A673 (cell line): ENCODE measurements around the gene LRRC2.

Experiments used
- CTCF ChIP-seq: fragments of 300-800, 200-600 bp; sonication (generic); conservative IDR thresholded peaks from 2 replicates; pipeline ENCODE4 v1.5.1; 2017; ENCODE audit warnings: low read depth, mild to moderate bottlenecking, antibody characterized with exemption, low read length, moderate library complexity, mixed read lengths
- EZH2 ChIP-seq: fragments of 200-600 bp; sonication (generic); IDR thresholded peaks from 2 replicates; pipeline ENCODE4 v1.6.1; 2017; ENCODE audit warnings: borderline replicate concordance, low read depth, mild to moderate bottlenecking, mixed read lengths, antibody characterized with exemption, low read length; ENCODE audit not compliant: poor library complexity, severe bottlenecking

- TF ChIP-seq CTCF: no peak
- TF ChIP-seq EZH2: no peak
Observed at GRCh38 chr3:46559091-46559704, 6.9 kb downstream of the LRRC2 start.
